ENCODE data around the gene ARHGEF40.
"Not testable (repeated sequence)": the region's sequence is repeated elsewhere in the genome, so short reads cannot be mapped to it uniquely, and the experiment has no call there.

Gene ARHGEF40

GRCh38 chr14:21040370-21040925, 29.7 kb upstream of the ARHGEF40 start:
- DNase-seq = no peak

GRCh38 chr14:21040941-21041340, 29.2 kb upstream of the ARHGEF40 start:
- not testable (repeated sequence) for DNase-seq

- no peak for DNase-seq
Observed at GRCh38 chr14:21041676-21042433, 28.2 kb upstream of the ARHGEF40 start, which contains the start of gene RNASE7. Gene RNASE7, plus strand, starts transcription at chr14:21042362. Its CDS starts 631 bp downstream, at chr14:21042993.

- DNase-seq = no peak
Observed at GRCh38 chr14:21042918-21043317, 27.2 kb upstream of the ARHGEF40 start.

- no peak for DNase-seq
Observed at GRCh38 chr14:21043387-21043973, 26.6 kb upstream of the ARHGEF40 start.

GRCh38 chr14:21043974-21044618, 26.0 kb upstream of the ARHGEF40 start:
- DNase-seq = no peak

- DNase-seq = no peak
Observed at GRCh38 chr14:21047378-21047781, 22.7 kb upstream of the ARHGEF40 start.

- DNase-seq = no peak
Observed at GRCh38 chr14:21048638-21049037, 21.5 kb upstream of the ARHGEF40 start.

GRCh38 chr14:21049271-21049673, 20.8 kb upstream of the ARHGEF40 start:
- no peak for DNase-seq

GRCh38 chr14:21050597-21050996, 19.5 kb upstream of the ARHGEF40 start:
- DNase-seq = no peak

GRCh38 chr14:21053184-21054122, 16.7 kb upstream of the ARHGEF40 start:
- DNase-seq = no peak

- DNase-seq = no peak
Observed at GRCh38 chr14:21054123-21054767, 15.9 kb upstream of the ARHGEF40 start.

- DNase-seq = no peak
Observed at GRCh38 chr14:21054768-21055145, 15.3 kb upstream of the ARHGEF40 start.

- no peak for DNase-seq
Observed at GRCh38 chr14:21055432-21056117, 14.5 kb upstream of the ARHGEF40 start.

- no peak for DNase-seq
Observed at GRCh38 chr14:21056520-21057163, 13.5 kb upstream of the ARHGEF40 start.

GRCh38 chr14:21057803-21058675, 12.1 kb upstream of the ARHGEF40 start, which contains the start of gene RNASE8:
Gene RNASE8, plus strand, starts transcription at chr14:21057822. Its CDS starts 71 bp downstream, at chr14:21057893.
- no peak for DNase-seq

GRCh38 chr14:21058903-21059302, 11.2 kb upstream of the ARHGEF40 start:
- DNase-seq = no peak

- no peak for DNase-seq
Observed at GRCh38 chr14:21059842-21060613, 10.1 kb upstream of the ARHGEF40 start.
